H7 (cell line): ENCODE measurements around the gene CDH10. TPM values are rescaled to one million over a fixed set of nuclear protein-coding genes. Genes with fewer than 3 reads are reported as not detected.

Experiments
- DNase-seq: peaks from one replicate; pipeline ENCODE4 v3.0.0; 2012
- H3K27me3 ChIP-seq: 2 replicates; pipeline ENCODE4 v1.6.0; 2011; ENCODE audit warnings: mild to moderate bottlenecking, low read length; ENCODE audit not compliant: control insufficient read depth, insufficient read depth
- H3K36me3 ChIP-seq: replicated peaks from 2 replicates; pipeline ENCODE4 v1.5.1; 2011; ENCODE audit warnings: low read length; ENCODE audit not compliant: control insufficient read depth, insufficient read depth
- H3K4me3 ChIP-seq: 2 replicates; pipeline ENCODE4 v1.5.1; 2011; ENCODE audit warnings: low read depth, mild to moderate bottlenecking, control low read depth, low read length, moderate library complexity; ENCODE audit not compliant: insufficient read depth
- total RNA-seq: library from RNA; depleted of rRNA; stranded (reverse); fragments of >200 nt; shearing (Covaris generic); gene quantifications from 2 replicates; pipeline ENCODE4 v1.2.3, GENCODE V29; 2014; rRNA removed

CDH10 gene
- 0.33 and 0.55 TPM in 2 replicates for total RNA-seq

DNA sequence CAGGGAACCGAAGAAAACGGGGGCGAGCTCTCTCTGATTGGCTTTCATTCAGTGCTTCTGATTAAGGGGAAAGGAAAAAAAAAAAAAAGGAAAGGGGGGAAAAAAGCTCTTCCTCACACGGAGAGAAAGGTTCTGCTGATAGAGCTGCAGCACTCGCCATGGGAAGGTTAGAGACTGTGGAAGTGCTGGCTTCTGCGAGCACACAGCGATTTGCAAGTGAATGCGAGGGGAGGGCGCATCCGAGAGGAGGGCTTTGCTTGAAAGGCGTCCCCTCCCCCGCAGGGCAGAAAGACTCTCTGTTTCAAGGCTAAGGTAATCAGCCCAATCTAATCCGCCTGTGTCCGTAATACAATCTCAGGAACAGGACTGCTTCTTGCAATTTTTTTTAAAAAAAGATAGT lies at the start of gene CDH10:
Gene CDH10, minus strand, starts transcription at position 218 of the 400 bp plus-strand sequence. CDS start 51,488 bp downstream, outside the sequence.
- no peaks in the 10 kb centered on the region for H3K36me3 ChIP-seq
- DNase-seq: peak; percentile 37
- H3K4me3 ChIP-seq: peak within 1 kb of the TSS; percentile 10
- peaks cover 11% of the 10 kb centered on the region; the same call in 1 of the 2 replicates for H3K27me3 ChIP-seq

DNA sequence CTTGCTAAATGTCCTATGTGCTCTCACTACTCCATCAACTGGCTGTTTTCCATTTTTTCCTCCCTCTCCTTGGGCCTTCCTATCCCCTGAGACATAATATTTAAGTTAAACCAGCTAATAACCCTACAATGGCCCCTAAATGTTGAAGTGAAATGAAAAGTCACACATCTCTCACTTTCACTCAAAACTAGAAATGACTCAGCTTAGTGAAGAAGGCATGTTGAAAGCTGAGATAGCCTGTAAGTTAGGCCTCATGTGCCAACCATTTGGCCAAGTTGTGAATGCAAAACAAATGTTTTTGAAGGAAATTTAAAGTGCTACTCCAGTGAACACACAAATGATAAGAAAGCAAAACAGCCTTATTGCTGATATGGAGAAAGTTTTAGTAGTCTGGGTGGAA lies 48.8 kb upstream of the CDH10 start:
- no peak overlapping the region for H3K4me3 ChIP-seq
- no peak for DNase-seq
- no peaks in the 10 kb centered on the region for H3K27me3 ChIP-seq
- no peaks in the 10 kb centered on the region for H3K36me3 ChIP-seq

DNA sequence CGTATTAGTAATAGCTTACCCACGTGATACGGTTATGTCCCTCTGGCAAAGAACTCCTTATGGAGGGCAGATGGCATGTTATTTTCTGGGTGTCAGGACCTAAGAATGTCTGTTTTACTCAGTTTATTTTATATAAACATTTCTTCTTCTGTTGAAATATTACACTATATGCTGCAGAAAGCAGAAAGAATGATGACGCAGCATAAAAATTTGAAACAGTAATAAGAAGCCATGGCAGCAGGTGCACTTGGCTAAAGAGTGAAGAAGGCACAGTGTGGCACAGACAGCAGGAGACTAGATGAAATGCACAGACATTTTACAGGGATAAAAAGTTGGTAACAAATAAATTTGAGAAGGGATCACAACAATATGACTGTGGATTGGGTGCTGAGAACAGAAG lies 46.3 kb upstream of the CDH10 start:
- H3K36me3 ChIP-seq: no peaks in the 10 kb centered on the region
- no peaks in the 10 kb centered on the region for H3K27me3 ChIP-seq
- no peak for DNase-seq

DNA sequence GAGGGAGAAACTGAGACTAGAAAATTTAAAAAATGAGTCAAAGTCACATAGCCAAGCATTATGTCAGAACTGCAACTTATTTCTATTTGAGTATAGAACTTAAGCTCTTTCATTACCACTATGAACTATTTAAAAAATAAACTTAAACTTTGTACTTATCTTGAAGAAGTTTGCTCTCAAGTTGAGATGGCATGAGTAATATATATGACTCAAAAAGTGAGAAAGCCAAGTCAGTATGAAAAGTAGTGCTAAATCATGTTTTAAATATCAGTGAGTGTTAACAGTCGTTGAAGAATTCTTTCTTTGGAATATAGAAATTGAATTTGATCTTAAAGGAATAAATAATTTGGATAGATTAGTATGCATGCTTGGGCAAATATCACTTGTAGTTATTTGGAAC lies 36.3 kb upstream of the CDH10 start:
- DNase-seq: no peak
- H3K36me3 ChIP-seq: no peaks in the 10 kb centered on the region

More for the DNA sequence above, 46.3 kb upstream of the CDH10 start:
- no peak overlapping the region for H3K4me3 ChIP-seq

GRCh38 chr5:24668050-24668449 lies 23.3 kb upstream of the CDH10 start:
- DNase-seq: no peak
- Histone ChIP-seq H3K36me3 (no peaks in the 10 kb centered on the region), H3K4me3 (no peak overlapping the region)

More for the DNA sequence above, 36.3 kb upstream of the CDH10 start:
- Histone ChIP-seq H3K27me3 (no peaks in the 10 kb centered on the region), H3K4me3 (no peak overlapping the region)

DNA sequence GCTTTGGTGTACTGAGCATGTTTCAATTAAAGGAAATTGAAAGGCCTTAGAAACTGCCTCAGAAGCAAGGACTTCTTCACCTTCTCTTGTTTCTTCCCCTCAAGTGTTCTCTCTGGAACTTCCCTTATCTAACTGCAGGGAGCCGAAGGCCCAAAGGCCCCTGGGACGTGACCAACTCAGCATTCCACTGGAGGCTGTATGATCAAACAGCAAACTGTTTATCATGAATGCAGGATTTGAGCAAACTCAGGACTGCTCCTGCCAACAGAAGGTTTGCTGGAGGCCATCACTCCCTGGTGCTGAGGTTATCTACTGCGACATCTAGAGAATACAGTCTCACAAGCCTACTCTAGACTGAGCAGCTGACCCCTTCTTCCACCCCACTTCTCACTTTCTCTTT lies 4.8 kb upstream of the CDH10 start:
- DNase-seq: no peak
- H3K36me3 ChIP-seq: no peaks in the 10 kb centered on the region
- H3K27me3 ChIP-seq: no peaks in the 10 kb centered on the region
- H3K4me3 ChIP-seq: no peak overlapping the region

More at GRCh38 chr5:24668050-24668449, 23.3 kb upstream of the CDH10 start:
- no peaks in the 10 kb centered on the region for H3K27me3 ChIP-seq

GRCh38 chr5:24646915-24647314 lies 2.1 kb upstream of the CDH10 start:
- H3K27me3 ChIP-seq: peaks cover 11% of the 10 kb centered on the region; the same call in 1 of the 2 replicates
- no peak for DNase-seq
- no peak overlapping the region for H3K4me3 ChIP-seq
- H3K36me3 ChIP-seq: no peaks in the 10 kb centered on the region

DNA sequence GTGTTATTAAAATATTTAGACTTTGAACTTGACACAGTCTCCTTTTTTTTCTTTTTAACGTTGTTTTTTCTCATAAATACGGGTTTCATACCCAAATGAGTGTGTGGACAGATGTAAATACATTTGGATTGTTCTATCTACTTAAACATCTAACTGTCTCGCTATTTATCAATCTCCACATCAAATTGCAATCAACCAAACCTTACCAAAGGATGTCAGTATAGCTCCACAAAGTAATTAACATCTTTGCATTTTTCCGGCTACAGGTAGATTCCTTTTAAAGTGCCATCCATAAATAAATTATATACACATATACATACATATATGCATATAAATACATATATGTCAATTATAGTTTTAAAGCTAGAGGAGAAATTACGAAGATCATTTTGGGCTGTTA lies 705 bp upstream of the CDH10 start:
- Histone ChIP-seq H3K36me3 (no peaks in the 10 kb centered on the region), H3K27me3 (peaks cover 11% of the 10 kb centered on the region; the same call in 1 of the 2 replicates), H3K4me3 (no peak overlapping the region)
- no peak for DNase-seq

GRCh38 chr5:24643880-24644279 lies 898 bp downstream of the CDH10 start:
- H3K27me3 ChIP-seq: peaks cover 11% of the 10 kb centered on the region; the same call in 1 of the 2 replicates
- DNase-seq: no peak

GRCh38 chr5:24643156-24643555 lies 1.6 kb downstream of the CDH10 start:
- peaks cover 11% of the 10 kb centered on the region; the same call in 1 of the 2 replicates for H3K27me3 ChIP-seq
- no peak overlapping the region for H3K4me3 ChIP-seq

More at GRCh38 chr5:24643880-24644279, 898 bp downstream of the CDH10 start:
- no peaks in the 10 kb centered on the region for H3K36me3 ChIP-seq
- H3K4me3 ChIP-seq: no peak overlapping the region

DNA sequence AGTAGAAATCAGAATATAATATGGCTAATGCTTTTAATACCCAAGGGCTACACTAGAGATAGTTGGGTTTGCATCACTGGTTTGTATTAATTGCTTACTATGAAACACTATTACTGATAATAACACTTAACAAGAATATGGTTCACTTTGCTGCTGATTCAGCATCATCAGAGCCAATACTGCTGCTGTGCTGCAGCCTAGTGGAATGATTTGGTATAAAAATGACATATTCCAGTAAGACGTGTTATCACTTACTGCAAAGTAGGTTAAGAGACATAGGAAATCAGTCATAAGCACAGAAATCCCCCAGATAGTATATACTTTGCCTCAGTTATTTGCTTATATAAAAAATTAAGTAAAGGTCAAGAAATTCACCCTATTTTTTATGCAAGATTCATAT lies 2.8 kb downstream of the CDH10 start:
- no peak for DNase-seq
- Histone ChIP-seq H3K36me3 (no peaks in the 10 kb centered on the region), H3K4me3 (no peak overlapping the region), H3K27me3 (peaks cover 11% of the 10 kb centered on the region; the same call in 1 of the 2 replicates)

More at GRCh38 chr5:24643156-24643555, 1.6 kb downstream of the CDH10 start:
- H3K36me3 ChIP-seq: no peaks in the 10 kb centered on the region
- no peak for DNase-seq

DNA sequence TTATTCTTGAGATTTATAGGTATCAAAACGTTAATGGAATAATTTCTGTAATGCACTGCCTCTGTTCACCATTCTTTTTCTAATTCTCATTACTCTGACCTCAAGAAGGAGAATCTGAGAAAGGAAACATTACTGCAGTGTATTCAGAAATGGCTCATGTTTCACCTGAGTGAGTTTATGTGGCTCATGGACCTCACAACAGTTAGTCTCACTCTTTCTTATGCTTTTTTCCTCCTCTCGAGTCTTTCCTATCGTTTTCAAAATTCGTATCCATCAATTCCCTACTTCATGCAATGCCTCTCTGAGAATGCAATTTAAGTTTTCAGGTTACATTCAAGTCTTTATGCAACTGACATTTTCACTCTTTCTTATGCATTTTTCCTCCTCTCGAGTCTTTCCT lies 9.6 kb downstream of the CDH10 start:
- no peaks in the 10 kb centered on the region for H3K27me3 ChIP-seq
- H3K36me3 ChIP-seq: no peaks in the 10 kb centered on the region
- no peak for DNase-seq
- H3K4me3 ChIP-seq: no peak overlapping the region

DNA sequence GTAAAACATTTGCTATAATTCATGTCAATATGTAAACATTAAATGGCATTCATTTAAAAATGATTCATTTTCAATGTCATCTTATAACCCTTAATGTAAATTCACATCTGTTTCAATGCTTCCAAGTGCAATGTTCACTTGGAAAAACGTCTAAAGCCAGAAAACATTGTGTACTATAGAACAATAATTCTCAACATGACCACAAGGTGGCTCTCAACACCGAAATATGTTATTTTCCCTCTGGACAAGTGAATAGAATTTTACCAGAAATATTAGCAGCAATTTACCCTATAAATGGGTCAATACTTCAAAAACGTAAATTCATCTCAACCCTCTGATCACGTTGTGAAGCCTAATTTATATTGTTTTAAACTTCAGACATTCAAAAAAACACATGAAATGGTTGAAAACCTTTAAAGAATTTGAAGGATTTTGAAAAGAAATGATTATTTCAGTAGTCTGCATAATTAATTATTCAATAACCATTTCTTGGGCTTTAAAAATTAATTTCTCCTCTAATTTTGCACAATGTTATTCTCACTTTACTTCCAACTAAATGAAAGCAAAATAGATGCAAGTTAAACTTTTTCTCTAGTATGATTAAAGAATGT lies 11.0 kb downstream of the CDH10 start:
- Histone ChIP-seq H3K4me3 (no peak overlapping the region), H3K27me3 (no peaks in the 10 kb centered on the region), H3K36me3 (no peaks in the 10 kb centered on the region)
- DNase-seq: no peak

GRCh38 chr5:24632353-24632752 lies 12.4 kb downstream of the CDH10 start:
- H3K27me3 ChIP-seq: no peaks in the 10 kb centered on the region
- H3K36me3 ChIP-seq: no peaks in the 10 kb centered on the region
- no peak overlapping the region for H3K4me3 ChIP-seq
- no peak for DNase-seq

GRCh38 chr5:24630918-24631317 lies 13.9 kb downstream of the CDH10 start:
- H3K4me3 ChIP-seq: no peak overlapping the region
- H3K36me3 ChIP-seq: no peaks in the 10 kb centered on the region
- no peak for DNase-seq
- H3K27me3 ChIP-seq: no peaks in the 10 kb centered on the region
